Stimulated activated memory B cell treated with anti-CD40 and anti-IgM and Interleukin-4, amounts not matched to agents 10 μg/mL and 1 μg/mL and 100 μg/mL, for 72 hours (primary cell): Measurements from ENCODE around the gene PHPT1.

Experiments used
- ATAC-seq: fragments of 150-1000 bp; cut with Tn5 transposase; 2 replicates; pipeline ENCODE4 v1.10.0; 2021
- H3K27ac Mint-ChIP-seq: one replicate; pipeline ENCODE4 v1.8.0; 2022; ENCODE audit warnings: mild to moderate bottlenecking, mixed read lengths
- H3K27me3 Mint-ChIP-seq: one replicate; pipeline ENCODE4 v1.8.0; 2022; ENCODE audit warnings: mixed read lengths
- H3K36me3 Mint-ChIP-seq: one replicate; pipeline ENCODE4 v1.8.0; 2022; ENCODE audit warnings: mixed read lengths
- H3K4me1 Mint-ChIP-seq: one replicate; pipeline ENCODE4 v1.8.0; 2022; ENCODE audit warnings: mixed read lengths
- H3K4me3 Mint-ChIP-seq: one replicate; pipeline ENCODE4 v1.8.0; 2022; ENCODE audit warnings: mild to moderate bottlenecking, moderate library complexity, mixed read lengths
- H3K9me3 Mint-ChIP-seq: one replicate; pipeline ENCODE4 v1.8.0; 2022; ENCODE audit warnings: mixed read lengths

PHPT1 gene

DNA sequence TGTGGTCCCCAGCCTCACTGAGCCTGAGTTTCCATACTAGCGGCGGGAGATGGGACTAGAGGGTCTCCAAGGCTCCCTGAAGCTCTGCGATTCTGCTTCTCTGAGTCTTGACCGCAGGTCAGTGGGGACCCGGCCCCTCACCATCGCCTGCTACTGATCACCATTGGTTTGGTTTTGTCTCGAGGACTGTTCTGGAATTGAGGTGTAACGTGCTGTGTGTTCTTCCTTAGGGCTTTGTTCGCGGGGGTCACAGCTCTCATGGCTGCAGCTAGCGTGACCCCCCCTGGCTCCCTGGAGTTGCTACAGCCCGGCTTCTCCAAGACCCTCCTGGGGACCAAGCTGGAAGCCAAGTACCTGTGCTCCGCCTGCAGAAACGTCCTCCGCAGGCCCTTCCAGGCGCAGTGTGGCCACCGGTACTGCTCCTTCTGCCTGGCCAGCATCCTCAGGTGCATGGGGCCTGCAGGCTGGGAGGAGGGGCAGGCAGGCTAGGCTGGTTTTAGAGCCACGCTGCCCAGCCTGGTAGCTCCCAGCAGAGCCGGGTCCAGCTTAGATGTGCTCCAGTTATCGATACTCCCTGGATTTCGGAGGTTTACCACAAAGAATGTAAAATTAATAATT is 49.4 kb downstream of the PHPT1 start:
- Mint-ChIP-seq H3K4me1 (peaks cover 85% of the 10 kb centered on the region), H3K36me3 (peaks cover 55% of the 10 kb centered on the region), H3K27ac (peak overlapping the region; percentile 90), H3K4me3 (no peak overlapping the region), H3K27me3 (no peaks in the 10 kb centered on the region), H3K9me3 (no peaks in the 10 kb centered on the region)
- ATAC-seq = no peak

DNA sequence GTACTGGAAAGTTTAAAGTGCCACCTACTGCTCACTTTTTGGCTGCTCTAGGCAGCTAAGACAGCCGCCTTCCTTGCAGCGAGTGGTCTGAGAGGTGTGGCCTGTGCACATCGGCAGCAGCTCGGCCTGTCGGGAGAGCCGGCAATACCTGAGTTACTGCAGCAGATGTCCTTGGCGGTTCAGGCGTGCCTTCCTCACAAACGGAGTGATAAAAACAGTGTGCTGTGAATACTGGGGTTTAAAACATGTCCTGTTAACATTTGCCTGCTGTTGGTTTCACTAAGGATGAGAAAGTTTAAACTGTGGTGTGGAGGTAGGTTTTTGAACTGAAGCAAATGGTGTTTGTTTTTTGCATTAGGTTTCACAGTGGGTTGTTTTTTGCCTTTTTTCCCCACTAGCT is 50.0 kb downstream of the PHPT1 start:
- H3K4me1 Mint-ChIP-seq = peaks cover 81% of the 10 kb centered on the region
- peak overlapping the region; percentile 2 for H3K4me3 Mint-ChIP-seq
- peaks cover 53% of the 10 kb centered on the region for H3K36me3 Mint-ChIP-seq
- ATAC-seq = peak; percentile 39
- no peaks in the 10 kb centered on the region for H3K9me3 Mint-ChIP-seq
- H3K27ac Mint-ChIP-seq = peak overlapping the region; percentile 90
- H3K27me3 Mint-ChIP-seq = no peaks in the 10 kb centered on the region

GRCh38 chr9:136900556-136900955 is 51.3 kb downstream of the PHPT1 start:
- Mint-ChIP-seq H3K27me3 (no peaks in the 10 kb centered on the region), H3K4me1 (peaks cover 82% of the 10 kb centered on the region), H3K36me3 (peaks cover 52% of the 10 kb centered on the region), H3K27ac (peak overlapping the region; percentile 90), H3K4me3 (peak overlapping the region; percentile 54), H3K9me3 (no peaks in the 10 kb centered on the region)
- no peak for ATAC-seq
